ENCODE measurements around the gene DOC2B.

Gene DOC2B

GRCh38 chr17:181245-182049, at the start of gene DOC2B:
TSS of gene DOC2B (minus strand) at chr17:181650. CDS start at chr17:181479, 171 bp downstream.
- H3K27ac ChIP-seq (ENCODE audit: low read depth, low read length, poor library complexity, severe bottlenecking): no peak within 1 kb of the TSS
- H3K27me3 ChIP-seq (ENCODE audit: insufficient read depth, low read length): no peaks in the 10 kb centered on the region; the same call in none of the 2 replicates
- H3K4me3 ChIP-seq (ENCODE audit: low read depth, low read length, poor library complexity, severe bottlenecking): no peak within 1 kb of the TSS
- no peaks in the 10 kb centered on the region for H3K9me3 ChIP-seq (ENCODE audit: low read length)
- TF ChIP-seq CTCF (IDR thresholded peaks at IDR 0.05; ENCODE audit: low read length) (no peak), EZH2 (IDR thresholded peaks at IDR 0.05; ENCODE audit: borderline replicate concordance, low read length) (no peak)
- H3K9ac ChIP-seq (ENCODE audit: low read length): no peak within 1 kb of the TSS
- H3K9me2 ChIP-seq (ENCODE audit: low read depth, low read length): no peaks in the 10 kb centered on the region
- H3K36me3 ChIP-seq (ENCODE audit: insufficient read depth, low read length): no peaks in the 10 kb centered on the region
- no peak within 1 kb of the TSS for H3K4me2 ChIP-seq (ENCODE audit: low read length)
- H3K79me2 ChIP-seq (ENCODE audit: insufficient read depth, low read length): no peaks in the 10 kb centered on the region
- no peak within 1 kb of the TSS for H2AFZ ChIP-seq (ENCODE audit: low read length)
- H3F3A ChIP-seq (ENCODE audit: insufficient read depth, low read length): no peaks in the 10 kb centered on the region
- no peaks in the 10 kb centered on the region for H3K4me1 ChIP-seq (ENCODE audit: insufficient read depth, low read length, severe bottlenecking)
- no peaks in the 10 kb centered on the region for H4K20me1 ChIP-seq (ENCODE audit: insufficient read depth, low read length)

GRCh38 chr17:230395-230770, 48.9 kb upstream of the DOC2B start:
- Histone ChIP-seq H3K9me3 (ENCODE audit: low read length) (no peaks in the 10 kb centered on the region), H3K4me1 (ENCODE audit: insufficient read depth, low read length, severe bottlenecking) (peaks cover 40% of the 10 kb centered on the region), H3K36me3 (ENCODE audit: insufficient read depth, low read length) (no peaks in the 10 kb centered on the region), H4K20me1 (ENCODE audit: insufficient read depth, low read length) (no peaks in the 10 kb centered on the region), H3F3A (ENCODE audit: insufficient read depth, low read length) (peaks cover 10% of the 10 kb centered on the region; the same call in 1 of the 2 replicates), H3K4me3 (ENCODE audit: low read depth, low read length, poor library complexity, severe bottlenecking) (no peak overlapping the region), H2AFZ (ENCODE audit: low read length) (no peak overlapping the region), H3K9me2 (ENCODE audit: low read depth, low read length) (no peaks in the 10 kb centered on the region), H3K79me2 (ENCODE audit: insufficient read depth, low read length) (no peaks in the 10 kb centered on the region), H3K9ac (ENCODE audit: low read length) (no peak overlapping the region), H3K27me3 (ENCODE audit: insufficient read depth, low read length) (peaks cover under 1% of the 10 kb centered on the region; the same call in 1 of the 2 replicates), H3K4me2 (ENCODE audit: low read length) (no peak overlapping the region), H3K27ac (ENCODE audit: low read depth, low read length, poor library complexity, severe bottlenecking) (no peak overlapping the region)
- TF ChIP-seq EZH2 (IDR thresholded peaks at IDR 0.05; ENCODE audit: borderline replicate concordance, low read length): no peak
- no peak for TF ChIP-seq CTCF (IDR thresholded peaks at IDR 0.05; ENCODE audit: low read length)

- TF ChIP-seq EZH2 (IDR thresholded peaks at IDR 0.05; ENCODE audit: borderline replicate concordance, low read length) (no peak), CTCF (IDR thresholded peaks at IDR 0.05; ENCODE audit: low read length) (no peak)
- peaks cover 3% of the 10 kb centered on the region; the same call in 1 of the 2 replicates for H3K27me3 ChIP-seq (ENCODE audit: insufficient read depth, low read length)
Observed at GRCh38 chr17:229709-230394, 48.4 kb upstream of the DOC2B start.

More at GRCh38 chr17:229709-230394, 48.4 kb upstream of the DOC2B start:
- H3K36me3 ChIP-seq (ENCODE audit: insufficient read depth, low read length): no peaks in the 10 kb centered on the region
- H3F3A ChIP-seq (ENCODE audit: insufficient read depth, low read length): peaks cover 10% of the 10 kb centered on the region; the same call in 1 of the 2 replicates
- H3K4me3 ChIP-seq (ENCODE audit: low read depth, low read length, poor library complexity, severe bottlenecking): no peak overlapping the region
- H3K9me2 ChIP-seq (ENCODE audit: low read depth, low read length): no peaks in the 10 kb centered on the region
- H3K79me2 ChIP-seq (ENCODE audit: insufficient read depth, low read length): no peaks in the 10 kb centered on the region
- H3K9me3 ChIP-seq (ENCODE audit: low read length): no peaks in the 10 kb centered on the region
- no peak overlapping the region for H3K4me2 ChIP-seq (ENCODE audit: low read length)
- no peak overlapping the region for H3K9ac ChIP-seq (ENCODE audit: low read length)
- no peak overlapping the region for H2AFZ ChIP-seq (ENCODE audit: low read length)
- H4K20me1 ChIP-seq (ENCODE audit: insufficient read depth, low read length): no peaks in the 10 kb centered on the region
- H3K4me1 ChIP-seq (ENCODE audit: insufficient read depth, low read length, severe bottlenecking): peaks cover 37% of the 10 kb centered on the region
- H3K27ac ChIP-seq (ENCODE audit: low read depth, low read length, poor library complexity, severe bottlenecking): no peak overlapping the region

Measured in OCI-LY1 (cell line).